IMR-90 (cell line): ENCODE measurements around the gene RORC. TPM values are rescaled to one million over a fixed set of nuclear protein-coding genes. Genes with fewer than 3 reads are reported as not detected.

Source experiments
- ATAC-seq: fragments of 200-7000 bp; cut with Tn5 transposase; 2 replicates; pipeline ENCODE4 v1.9.1; 2020; ENCODE audit warnings: low read depth, mild to moderate bottlenecking, moderate library complexity
- BruUV-seq: library from RNA; stranded (reverse); fragments of 400-500 nt; replicated peaks from 2 replicates; lab custom pipeline; 2021; lab: Mats Ljungman, UMichigan
- CTCF ChIA-PET: fragments of 300-600 bp; formaldehyde crosslinking; extraction: SDS; loops from one replicate; lab custom pipeline; 2021; ENCODE audit warnings: antibody characterized with exemption; lab: Yijun Ruan, JAX
- POLR2A ChIA-PET: fragments of 300-600 bp; sonication (Branson Sonifier 250); formaldehyde crosslinking; loops from one replicate; lab custom pipeline; 2022; ENCODE audit warnings: antibody characterized with exemption; ENCODE audit not compliant: unreplicated experiment; lab: Charles Lee
- DNase-seq: peaks from one replicate; pipeline ENCODE4 v3.0.0; 2013
- H2AFZ ChIP-seq: replicated peaks from 2 replicates; pipeline ENCODE3; 2013; ENCODE audit warnings: low read length, mild to moderate bottlenecking; ENCODE audit not compliant: poor library complexity
- H2AK5ac ChIP-seq: 2 replicates; pipeline ENCODE4 v1.6.1; 2013; ENCODE audit warnings: low read depth, low read length, inconsistent platforms
- H2AK9ac ChIP-seq: replicated peaks from 2 replicates; pipeline ENCODE3; 2013; ENCODE audit warnings: mild to moderate bottlenecking, low read depth, low read length, moderate library complexity; ENCODE audit not compliant: poor library complexity
- H2BK120ac ChIP-seq: 2 replicates; pipeline ENCODE4 v1.6.1; 2013; ENCODE audit warnings: low read depth, low read length, inconsistent platforms
- H2BK15ac ChIP-seq: 3 replicates; pipeline ENCODE4 v1.6.1; 2013; ENCODE audit warnings: low read depth, low read length, inconsistent platforms
- H2BK20ac ChIP-seq: 2 replicates; pipeline ENCODE4 v1.6.1; 2013; ENCODE audit warnings: low read depth, mild to moderate bottlenecking, inconsistent platforms, low read length, moderate library complexity
- H2BK5ac ChIP-seq: 2 replicates; pipeline ENCODE4 v1.6.1; 2013; ENCODE audit warnings: mild to moderate bottlenecking, low read depth, low read length, inconsistent platforms; ENCODE audit not compliant: poor library complexity, severe bottlenecking
- H3K14ac ChIP-seq: replicated peaks from 2 replicates; pipeline ENCODE4 v1.6.1; 2013; ENCODE audit warnings: low read depth, low read length, inconsistent platforms
- H3K18ac ChIP-seq: 2 replicates; pipeline ENCODE4 v1.6.1; 2013; ENCODE audit warnings: low read depth, low read length, control low read depth
- H3K23ac ChIP-seq: 2 replicates; pipeline ENCODE4 v1.6.1; 2013; ENCODE audit warnings: low read depth, low read length, inconsistent platforms
- H3K27ac ChIP-seq: 2 replicates; pipeline ENCODE4 v1.5.1; 2013; ENCODE audit warnings: mild to moderate bottlenecking, control low read depth, low read length; ENCODE audit not compliant: insufficient read depth
- H3K27me3 ChIP-seq: 2 replicates; pipeline ENCODE4 v1.6.1; 2013; ENCODE audit warnings: low read length; ENCODE audit not compliant: control insufficient read depth, insufficient read depth
- H3K36me3 ChIP-seq: 2 replicates; pipeline ENCODE4 v1.6.1; 2013; ENCODE audit warnings: low read length, mixed read lengths; ENCODE audit not compliant: control insufficient read depth, insufficient read depth
- H3K4ac ChIP-seq: 2 replicates; pipeline ENCODE4 v1.6.1; 2013; ENCODE audit warnings: low read depth, low read length, inconsistent platforms
- H3K4me1 ChIP-seq: 2 replicates; pipeline ENCODE4 v1.6.1; 2013; ENCODE audit warnings: low read length, mixed read lengths; ENCODE audit not compliant: control insufficient read depth, insufficient read depth
- H3K4me2 ChIP-seq: 2 replicates; pipeline ENCODE4 v1.6.1; 2013; ENCODE audit warnings: low read depth, mild to moderate bottlenecking, control low read depth, low read length, moderate library complexity
- H3K4me3 ChIP-seq: 2 replicates; pipeline ENCODE4 v1.5.1; 2013; ENCODE audit warnings: low read depth, mild to moderate bottlenecking, control low read depth, low read length, moderate library complexity; ENCODE audit not compliant: insufficient read depth
- H3K56ac ChIP-seq: 2 replicates; pipeline ENCODE4 v1.6.1; 2013; ENCODE audit warnings: low read length, inconsistent platforms; ENCODE audit not compliant: insufficient read depth; ENCODE audit errors: extremely low read depth
- H3K79me1 ChIP-seq, 2 experiments: 2 replicates each; pipeline ENCODE4 v1.6.1; 2013; ENCODE audit warnings: low read length in 2 of 2, inconsistent platforms in 1 of 2, low read depth in 1 of 2
- H3K9ac ChIP-seq: 2 replicates; pipeline ENCODE4 v1.6.1; 2013; ENCODE audit warnings: low read depth, low read length, control low read depth
- H3K9me1 ChIP-seq: 2 replicates; pipeline ENCODE4 v1.6.1; 2013; ENCODE audit warnings: low read length, inconsistent platforms; ENCODE audit not compliant: insufficient read depth
- H3K9me3 ChIP-seq: 2 replicates; pipeline ENCODE4 v1.6.1; 2013; ENCODE audit warnings: low read length; ENCODE audit not compliant: control insufficient read depth, insufficient read depth
- H4K20me1 ChIP-seq: 2 replicates; pipeline ENCODE4 v1.6.1; 2013; ENCODE audit warnings: low read length, inconsistent platforms; ENCODE audit not compliant: insufficient read depth
- H4K5ac ChIP-seq: 2 replicates; pipeline ENCODE4 v1.6.1; 2013; ENCODE audit warnings: mild to moderate bottlenecking, low read depth, low read length, control low read depth
- H4K8ac ChIP-seq, 2 experiments: 2 replicates each; pipeline ENCODE4 v1.6.1; 2013; ENCODE audit warnings: low read depth in 2 of 2, low read length in 2 of 2, control low read depth in 1 of 2, inconsistent platforms in 1 of 2
- H4K91ac ChIP-seq: 2 replicates; pipeline ENCODE4 v1.6.1; 2013; ENCODE audit warnings: low read depth, low read length, inconsistent platforms; ENCODE audit not compliant: insufficient read depth
- MAFK ChIP-seq: IDR thresholded peaks from 2 replicates; pipeline ENCODE4 v1.6.1; 2012; ENCODE audit warnings: low read depth, low read length, improper control_type of control experiment
- MAZ ChIP-seq: IDR thresholded peaks from 2 replicates; pipeline ENCODE4 v1.6.1; 2012; ENCODE audit warnings: low read depth, mild to moderate bottlenecking, low read length, improper control_type of control experiment, moderate library complexity, borderline replicate concordance
- NFE2L2 ChIP-seq: fragments of 150-350 bp; IDR thresholded peaks from 2 replicates; pipeline ENCODE4 v1.6.1; 2016; ENCODE audit warnings: low read depth, mild to moderate bottlenecking, low read length
- POLR2A ChIP-seq: IDR thresholded peaks from 2 replicates; pipeline ENCODE4 v1.6.1; 2012; ENCODE audit warnings: mild to moderate bottlenecking, low read depth, low read length
- RAD21 ChIP-seq: IDR thresholded peaks from 2 replicates; pipeline ENCODE4 v1.6.1; 2012; ENCODE audit warnings: low read length, improper control_type of control experiment
- WGBS, 2 experiments: methylation state at CpG; one replicate each; pipeline versions ENCODE4 v1.1.5 to v1.1.7; 2013; ENCODE audit warnings: missing lambda C conversion rate in 2 of 2; ENCODE audit not compliant: insufficient read length in 1 of 2; ENCODE audit errors: extremely low coverage in 2 of 2; 5-methylcytosine and 5-hydroxymethylcytosine counted together
- dilution Hi-C: fragments of 300-500 bp; cut with HindIII; formaldehyde crosslinking; loops from one replicate; pipeline ENCODE4 v1.14.3; 2018; ENCODE audit warnings: low sequenced_read_pairs; ENCODE audit not compliant: unreplicated experiment
- in situ Hi-C: fragments of 300-500 bp; cut with MboI; formaldehyde crosslinking; loops from 3 replicates; pipeline ENCODE4 v1.14.3; 2019; ENCODE audit warnings: low sequenced_read_pairs, inconsistent platforms, mixed read lengths
- intact Hi-C: fragments of 100-400 bp; cut with micrococcal nuclease; formaldehyde crosslinking; loops from 2 replicates; pipeline ENCODE4 v1.10.0; 2022
- polyA plus RNA-seq, 3 experiments: library from polyadenylated mRNA; depleted of rRNA; stranded (reverse); fragments of >200 nt; gene quantifications; 2 replicates each; pipeline ENCODE4 v1.2.3, GENCODE V29; 2012; ENCODE audit warnings: low replicate concordance in 1 of 3
- total RNA-seq: library from RNA; depleted of rRNA; stranded (reverse); fragments of >200 nt; gene quantifications from 2 replicates; pipeline ENCODE4 v1.2.3, GENCODE V29; 2012

The RORC gene
- total and polyA plus RNA-seq, 2 of the 4 experiments (the other 2 are of a cell fraction) = not detected

GRCh38 chr1:151825751-151826660 is 5.6 kb downstream of the RORC start:
- no peak for DNase-seq
- dilution Hi-C loops (no loop called here), intact Hi-C loops (no loop called here), in situ Hi-C loops (no loop called here)
- Histone ChIP-seq H3K4me2 (no peak overlapping the region), H3K36me3 (no peaks in the 10 kb centered on the region), H2BK20ac (no peak overlapping the region), H4K20me1 (no peaks in the 10 kb centered on the region), H4K91ac (no peak overlapping the region), H2BK5ac (no peak overlapping the region), H3K9ac (no peak overlapping the region), H3K79me1 (no peaks in the 10 kb centered on the region), H2AK5ac (no peak overlapping the region), H2AFZ (no peak overlapping the region), H3K27ac (no peak overlapping the region), H3K9me1 (no peaks in the 10 kb centered on the region), H3K14ac (no peak overlapping the region), H3K4me3 (no peak overlapping the region), H4K8ac (no peak overlapping the region), H2AK9ac (no peak overlapping the region), H3K27me3 (peaks cover 68% of the 10 kb centered on the region), H4K5ac (no peak overlapping the region), H2BK15ac (no peak overlapping the region), H3K56ac (no peak overlapping the region), H3K4me1 (no peaks in the 10 kb centered on the region), H3K18ac (no peak overlapping the region), H2BK120ac (no peak overlapping the region), H3K23ac (no peak overlapping the region), H3K9me3 (no peaks in the 10 kb centered on the region), H3K4ac (no peak overlapping the region)
- 33% methylated on average over 1 of the region's 21 CpGs; no CpG with 5 or more reads in 1 of the 2 experiments for WGBS, 2 experiments
- BruUV-seq = no TSS peak
- no peak for ATAC-seq
- no peak for TF ChIP-seq POLR2A
- no peak for TF ChIP-seq MAZ
- no peak for TF ChIP-seq MAFK
- TF ChIP-seq NFE2L2 = no peak
- no peak for TF ChIP-seq RAD21
- CTCF ChIA-PET = no interaction called here
- POLR2A ChIA-PET = no interaction called here
